8988T (cell line): ENCODE results near the gene SUN5.
"Not testable (repeated sequence)": the region's sequence is repeated elsewhere in the genome, so short reads cannot be mapped to it uniquely, and the experiment has no call there.

Experiments
- DNase-seq: peaks from one replicate; pipeline ENCODE4 v3.0.0; 2011

The SUN5 gene

DNA sequence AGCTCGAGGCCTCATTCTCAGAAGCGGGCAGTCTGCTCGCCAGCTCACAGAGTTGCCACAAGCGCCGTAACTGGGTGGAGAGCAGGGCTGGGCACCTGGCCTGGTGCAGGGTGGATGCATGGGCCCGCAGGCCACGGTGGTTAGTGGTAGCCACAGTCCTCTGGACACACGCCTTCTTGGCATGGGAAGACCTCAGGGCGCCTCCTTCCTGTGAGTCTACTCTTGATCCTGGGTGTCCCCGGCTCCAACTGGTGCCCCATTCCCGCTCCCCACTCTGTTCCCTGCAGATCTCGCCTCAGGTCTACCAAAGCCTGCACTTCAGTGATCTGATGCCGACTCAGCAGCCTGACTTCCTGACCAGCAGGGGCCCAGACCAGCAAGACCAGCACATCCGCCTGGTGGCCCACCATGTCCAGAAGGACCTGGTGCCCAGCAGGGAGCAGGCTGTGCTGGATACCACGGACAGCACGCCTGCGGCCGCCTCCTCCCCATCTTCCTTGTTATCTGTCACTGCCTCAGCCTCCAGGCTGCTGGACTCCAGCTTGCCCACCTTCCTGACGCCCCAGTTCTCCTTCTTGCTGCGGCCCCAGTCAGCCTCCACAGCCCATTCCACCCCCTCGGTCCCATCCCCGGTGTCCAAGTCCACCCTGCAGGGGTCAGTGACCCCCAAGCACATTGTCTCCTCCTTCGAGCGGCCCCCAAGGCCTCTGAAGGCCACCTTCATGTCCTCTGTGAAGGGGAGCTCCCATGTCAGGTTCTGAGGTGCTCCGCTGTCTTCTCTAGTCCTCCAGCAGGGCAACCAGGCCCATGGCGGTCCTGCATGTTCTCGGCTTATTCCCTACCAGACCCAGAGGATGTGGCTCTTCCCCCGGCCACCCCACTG lies 43.1 kb downstream of the SUN5 start:
- DNase-seq, result no peak

DNA sequence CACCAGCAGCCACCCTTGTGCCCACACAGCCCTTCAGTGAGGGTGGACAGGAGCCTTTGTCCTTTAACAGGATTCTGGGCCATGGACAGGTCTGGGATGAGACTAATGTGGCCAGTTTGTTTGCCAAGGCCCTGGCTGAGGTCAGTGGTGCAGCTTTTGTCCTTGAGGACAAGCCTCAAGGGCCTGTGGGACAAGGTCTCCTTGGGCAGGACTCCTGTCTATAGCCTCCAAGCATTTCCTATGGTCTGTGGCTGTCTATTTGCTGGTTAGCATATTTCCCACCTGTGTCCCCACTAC lies 44.1 kb downstream of the SUN5 start:
- DNase-seq, result no peak

DNA sequence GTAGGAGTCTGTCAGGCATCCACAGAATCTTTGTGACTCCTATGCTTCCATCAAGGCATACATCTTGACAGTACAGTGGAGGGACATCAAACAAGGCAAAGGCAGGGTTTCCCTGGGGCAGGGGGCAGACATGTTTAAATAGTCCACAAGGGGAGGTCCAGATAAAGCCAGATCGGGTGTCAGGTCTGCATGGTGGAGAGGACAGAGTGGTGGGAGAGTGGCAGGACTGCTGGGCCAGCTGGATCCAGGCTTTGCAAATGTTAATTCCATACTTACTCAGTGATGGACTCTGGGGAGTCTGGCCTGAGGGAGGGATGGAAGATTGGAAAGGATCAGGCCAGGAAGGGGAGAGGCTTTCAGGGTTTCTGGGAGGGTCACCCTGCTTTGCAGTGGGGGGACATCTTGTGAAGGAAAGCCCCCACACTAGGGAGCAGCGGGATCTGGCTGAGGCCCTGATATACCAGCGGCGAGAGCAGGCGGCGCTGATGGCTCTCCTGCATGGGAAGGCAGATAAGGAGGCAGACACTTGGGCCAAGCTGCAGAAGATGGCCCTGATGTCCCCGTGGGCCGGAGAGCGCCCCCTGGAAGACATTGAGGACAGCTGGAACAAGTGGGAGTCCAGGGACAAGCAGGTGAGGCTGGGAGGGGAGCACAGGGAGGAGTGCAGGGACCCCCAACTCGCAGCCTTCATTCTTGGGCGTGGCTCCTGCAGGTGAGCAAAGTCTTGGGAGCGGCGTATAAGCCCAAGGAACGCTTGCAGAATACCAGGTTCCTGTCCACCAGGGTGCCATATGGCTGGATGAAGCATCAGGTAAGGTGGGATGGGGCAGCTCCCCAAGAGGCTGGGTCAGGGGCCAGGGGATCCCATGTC lies 44.6 kb downstream of the SUN5 start:
- DNase-seq, result no peak

DNA sequence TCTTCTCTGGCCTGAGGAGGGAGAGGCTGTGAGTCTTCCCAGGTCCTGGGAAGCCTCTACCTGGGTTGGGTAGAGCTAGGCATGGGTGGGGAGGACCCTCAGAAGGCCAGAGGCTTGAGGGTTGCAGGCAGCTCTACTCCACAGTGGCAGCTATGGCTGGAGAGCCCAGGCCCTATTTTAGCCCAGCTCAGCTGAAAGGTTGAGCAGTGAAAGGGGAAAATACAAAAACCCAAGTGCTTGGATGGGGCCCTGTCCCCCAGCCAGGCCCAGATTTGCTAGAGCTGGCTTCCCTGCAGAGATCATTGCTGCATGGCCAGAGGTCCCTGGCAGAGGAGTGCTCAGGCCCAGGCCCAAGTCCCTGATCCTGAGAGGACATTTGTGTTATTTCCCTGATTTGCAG lies 45.7 kb downstream of the SUN5 start:
- DNase-seq, result no peak

DNA sequence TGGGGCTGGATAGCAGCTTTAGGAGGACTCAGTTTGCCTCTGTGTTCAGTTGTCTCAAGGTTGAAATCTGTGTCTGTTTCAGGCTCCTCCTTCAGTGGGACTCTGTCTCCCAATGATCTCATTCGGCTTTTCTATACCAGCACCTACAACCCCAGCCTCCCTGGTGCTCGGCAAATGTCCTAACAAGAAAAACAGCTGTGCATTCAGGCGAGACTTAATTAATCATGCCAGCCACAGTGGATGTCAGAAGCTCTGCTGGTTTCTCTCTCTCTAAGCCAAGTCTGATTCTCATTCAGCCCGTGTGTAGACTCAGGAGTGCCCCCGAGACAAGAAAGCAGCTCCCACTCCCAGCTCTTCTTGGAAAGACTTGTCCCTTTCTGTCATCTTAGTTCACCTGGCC lies 46.8 kb downstream of the SUN5 start:
- DNase-seq, result no peak

DNA sequence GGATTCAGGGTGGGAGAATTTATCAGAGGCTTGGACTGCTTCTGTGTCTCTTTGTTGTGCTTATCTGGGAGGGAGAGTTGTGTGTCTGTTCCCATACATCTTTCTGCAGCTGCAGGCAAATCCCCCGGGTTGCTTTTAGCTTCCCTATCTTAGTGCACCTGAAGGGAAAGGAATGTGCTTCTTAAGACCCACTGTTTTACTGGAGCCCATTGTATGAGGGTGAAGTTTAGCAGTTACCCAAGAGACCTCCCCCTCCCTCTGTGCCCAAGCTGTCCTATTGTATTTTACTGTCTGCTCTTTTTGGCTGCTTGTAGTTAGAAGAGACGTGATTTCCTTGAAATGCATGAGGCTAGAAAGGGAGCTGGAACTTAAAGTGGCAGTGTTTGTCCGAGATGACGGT lies 53.7 kb downstream of the SUN5 start:
- not testable (repeated sequence) for DNase-seq

DNA sequence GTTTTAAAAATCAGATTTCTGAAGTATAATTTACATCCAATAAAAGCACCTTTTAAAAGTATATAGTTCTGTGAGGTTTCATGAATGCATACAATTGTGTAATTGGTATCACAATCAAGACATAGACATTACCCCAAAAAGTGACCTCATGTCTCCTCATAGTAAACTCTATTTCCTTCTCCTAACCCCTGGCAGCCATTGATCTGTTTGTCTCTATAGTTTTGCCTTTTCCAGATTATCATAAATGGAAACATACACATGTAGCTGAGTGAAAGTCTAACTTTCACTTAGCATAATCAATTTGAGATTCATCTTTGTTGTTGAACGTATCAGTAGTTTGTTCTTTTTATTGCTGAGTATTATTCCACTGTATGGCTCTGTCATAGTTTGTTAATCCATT lies 57.6 kb downstream of the SUN5 start:
- DNase-seq, result no peak

DNA sequence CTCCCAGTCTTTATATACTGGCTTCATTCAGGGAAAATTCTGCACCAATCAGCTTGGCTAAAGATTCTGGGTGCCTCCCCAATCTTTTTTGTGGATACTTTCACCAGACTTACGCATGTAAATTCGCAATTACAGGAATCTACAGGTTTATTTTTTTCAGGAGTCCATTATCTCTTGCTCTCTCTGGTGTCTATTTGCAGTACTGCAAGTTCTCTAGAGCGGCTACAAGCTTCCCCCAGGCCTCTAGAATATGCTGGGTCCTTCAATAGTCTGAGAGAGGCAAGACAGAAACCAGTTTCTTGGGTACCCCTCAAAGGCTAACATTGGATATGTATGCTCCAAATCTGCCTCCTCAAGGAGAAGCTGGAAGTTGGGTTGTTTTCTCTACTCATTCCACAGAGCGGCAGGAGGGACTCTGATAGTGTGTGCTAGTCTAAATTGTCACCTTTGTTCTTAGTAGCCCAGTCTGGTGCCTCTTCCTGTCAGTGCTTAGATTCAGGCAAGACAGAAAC lies 58.5 kb downstream of the SUN5 start:
- no peak for DNase-seq

DNA sequence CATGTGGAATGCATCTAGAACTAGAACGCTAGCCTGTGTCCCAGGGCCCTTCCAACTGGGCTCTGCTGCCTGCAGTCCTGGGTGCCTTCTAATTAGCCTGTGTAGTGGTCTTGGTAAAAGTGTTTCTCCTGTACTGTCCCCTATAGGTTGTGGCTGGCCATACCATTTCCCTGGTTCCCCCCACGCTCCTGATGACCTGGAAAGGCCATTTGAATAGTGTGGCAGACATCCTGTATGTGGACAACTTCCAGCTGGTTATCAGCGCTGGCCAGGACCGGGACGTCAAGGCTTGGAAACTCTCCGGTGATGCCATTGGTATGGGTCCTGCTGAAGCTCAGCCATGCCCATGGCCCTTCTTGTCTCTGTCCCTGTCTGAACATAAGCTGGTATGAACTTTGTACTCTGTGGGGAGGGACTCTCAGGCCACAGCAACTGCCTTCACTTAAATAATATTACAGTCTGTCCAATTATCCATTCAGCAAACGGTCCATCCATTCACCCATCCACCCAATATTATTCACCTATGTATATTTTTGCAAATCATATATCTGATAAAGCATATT lies 60.7 kb downstream of the SUN5 start:
- no peak for DNase-seq

DNA sequence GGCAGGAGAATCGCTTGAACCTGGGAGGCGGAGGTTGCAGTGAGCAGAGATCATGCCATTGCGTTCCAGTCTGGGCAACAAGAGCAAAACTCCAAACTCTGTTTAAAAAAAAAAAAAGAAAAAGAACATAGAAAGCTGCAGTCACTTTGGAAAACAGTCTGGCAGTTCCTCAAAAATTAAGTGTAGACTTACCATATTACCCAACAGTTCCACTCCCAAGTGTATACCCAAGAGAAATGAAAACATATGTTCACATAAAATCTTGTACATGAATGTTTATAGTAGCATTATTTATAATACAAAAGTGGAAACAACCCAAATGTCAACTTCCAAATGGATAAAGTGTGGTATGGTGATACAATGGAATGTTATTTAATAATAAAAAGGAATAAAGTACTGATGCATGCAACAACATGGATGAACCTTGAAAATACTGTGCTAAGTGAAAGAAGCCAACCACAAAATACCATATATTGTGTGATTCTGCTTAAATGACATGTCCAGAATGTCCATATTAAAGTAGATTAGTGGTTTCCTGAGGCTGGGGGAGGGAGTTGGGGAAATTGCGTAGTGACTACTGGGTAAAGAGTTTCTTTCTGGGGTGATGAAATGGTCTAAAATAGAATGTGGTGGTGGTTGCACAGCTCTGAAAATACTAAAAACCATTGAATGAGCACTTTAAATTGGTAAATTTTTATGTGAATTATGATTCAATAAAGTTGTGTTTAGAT lies 62.9 kb downstream of the SUN5 start:
- DNase-seq, result no peak

DNA sequence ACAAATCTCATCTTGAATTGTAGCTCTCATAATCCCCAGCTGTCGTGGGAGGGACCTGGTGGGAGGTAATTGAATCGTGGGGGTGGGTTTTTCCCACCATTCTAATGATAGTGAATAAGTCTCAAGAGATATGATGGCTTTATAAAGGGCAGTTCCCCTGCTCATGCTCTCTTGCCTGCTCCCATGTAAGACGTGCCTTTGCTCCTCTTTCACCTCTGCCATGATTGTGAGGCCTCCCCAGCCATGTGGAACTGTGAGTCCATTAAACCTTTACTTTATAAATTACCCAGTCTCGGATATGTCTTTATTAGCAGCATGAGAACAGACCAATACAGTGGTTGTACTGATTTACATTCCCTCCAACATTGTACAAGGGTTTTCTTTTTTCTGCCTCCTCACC lies 69.7 kb downstream of the SUN5 start:
- no peak for DNase-seq
